PFSK-1 (cell line): ENCODE data around the gene RABGAP1L.

Source experiments
- FOXP2 ChIP-seq: optimal IDR thresholded peaks from 2 replicates; pipeline ENCODE3; 2011; ENCODE audit warnings: borderline replicate concordance, control low read depth, inconsistent platforms; ENCODE audit not compliant: insufficient read depth; ENCODE audit errors: extremely low read length, extremely low read depth
- POLR2AphosphoS5 ChIP-seq: IDR thresholded peaks from 2 replicates; pipeline ENCODE4 v1.6.1; 2012; ENCODE audit warnings: low read depth, mild to moderate bottlenecking, control low read depth, low read length, moderate library complexity
- SIN3A ChIP-seq: IDR thresholded peaks from 2 replicates; pipeline ENCODE4 v1.6.1; 2012; ENCODE audit warnings: mild to moderate bottlenecking, low read length, moderate library complexity, borderline replicate concordance; ENCODE audit not compliant: insufficient read depth
- TAF1 ChIP-seq: IDR thresholded peaks from 2 replicates; pipeline ENCODE4 v1.6.1; 2012; ENCODE audit warnings: low read length, control low read depth, borderline replicate concordance; ENCODE audit not compliant: insufficient read depth
- TF ChIP-seq, protein P1 (sequence below), 2 experiments: IDR thresholded peaks; 2 replicates each; pipeline versions ENCODE4 v1.6.1 to v1.8.0; 2011 to 2012; ENCODE audit warnings: low read depth in 2 of 2, low read length in 2 of 2, control low read depth in 1 of 2, inconsistent platforms in 1 of 2, mild to moderate bottlenecking in 1 of 2, moderate library complexity in 1 of 2; ENCODE audit not compliant: insufficient read depth in 1 of 2

RABGAP1L gene

GRCh38 chr1:174114788-174115448 is 44.4 kb upstream of the RABGAP1L start:
- TF ChIP-seq FOXP2 (no peak), POLR2AphosphoS5 (no peak), SIN3A (no peak), TAF1 (no peak)
- TF ChIP-seq, protein P1, sequence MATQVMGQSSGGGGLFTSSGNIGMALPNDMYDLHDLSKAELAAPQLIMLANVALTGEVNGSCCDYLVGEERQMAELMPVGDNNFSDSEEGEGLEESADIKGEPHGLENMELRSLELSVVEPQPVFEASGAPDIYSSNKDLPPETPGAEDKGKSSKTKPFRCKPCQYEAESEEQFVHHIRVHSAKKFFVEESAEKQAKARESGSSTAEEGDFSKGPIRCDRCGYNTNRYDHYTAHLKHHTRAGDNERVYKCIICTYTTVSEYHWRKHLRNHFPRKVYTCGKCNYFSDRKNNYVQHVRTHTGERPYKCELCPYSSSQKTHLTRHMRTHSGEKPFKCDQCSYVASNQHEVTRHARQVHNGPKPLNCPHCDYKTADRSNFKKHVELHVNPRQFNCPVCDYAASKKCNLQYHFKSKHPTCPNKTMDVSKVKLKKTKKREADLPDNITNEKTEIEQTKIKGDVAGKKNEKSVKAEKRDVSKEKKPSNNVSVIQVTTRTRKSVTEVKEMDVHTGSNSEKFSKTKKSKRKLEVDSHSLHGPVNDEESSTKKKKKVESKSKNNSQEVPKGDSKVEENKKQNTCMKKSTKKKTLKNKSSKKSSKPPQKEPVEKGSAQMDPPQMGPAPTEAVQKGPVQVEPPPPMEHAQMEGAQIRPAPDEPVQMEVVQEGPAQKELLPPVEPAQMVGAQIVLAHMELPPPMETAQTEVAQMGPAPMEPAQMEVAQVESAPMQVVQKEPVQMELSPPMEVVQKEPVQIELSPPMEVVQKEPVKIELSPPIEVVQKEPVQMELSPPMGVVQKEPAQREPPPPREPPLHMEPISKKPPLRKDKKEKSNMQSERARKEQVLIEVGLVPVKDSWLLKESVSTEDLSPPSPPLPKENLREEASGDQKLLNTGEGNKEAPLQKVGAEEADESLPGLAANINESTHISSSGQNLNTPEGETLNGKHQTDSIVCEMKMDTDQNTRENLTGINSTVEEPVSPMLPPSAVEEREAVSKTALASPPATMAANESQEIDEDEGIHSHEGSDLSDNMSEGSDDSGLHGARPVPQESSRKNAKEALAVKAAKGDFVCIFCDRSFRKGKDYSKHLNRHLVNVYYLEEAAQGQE (IDR thresholded peaks at IDR 0.05; ENCODE audit: insufficient read depth in 1 of 2, low read depth in 2 of 2, low read length in 2 of 2), result no peak

DNA sequence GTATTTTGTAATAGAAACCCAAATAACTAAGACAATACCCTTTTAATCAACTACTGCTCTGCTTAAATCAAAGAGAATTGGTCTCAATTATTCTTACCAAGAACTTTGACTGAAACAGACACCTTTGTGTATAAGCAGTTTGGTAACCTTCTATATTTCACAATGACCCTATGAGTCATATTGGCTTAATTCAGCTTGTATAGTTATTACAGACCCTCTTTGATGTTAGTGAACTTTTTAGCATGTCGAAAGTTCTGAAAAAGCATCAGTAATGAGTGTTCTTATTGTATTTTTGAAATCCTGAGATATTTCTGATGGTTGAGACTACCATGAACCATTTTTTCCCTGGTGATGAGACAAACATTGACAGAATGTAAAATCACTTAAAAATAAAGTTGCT is 43.3 kb upstream of the RABGAP1L start:
- no peak for TF ChIP-seq POLR2AphosphoS5
- TF ChIP-seq, protein P1 (IDR thresholded peaks at IDR 0.05; ENCODE audit: insufficient read depth in 1 of 2, low read depth in 2 of 2, low read length in 2 of 2), result no peak
- TF ChIP-seq TAF1, result no peak
- TF ChIP-seq SIN3A, result no peak
- TF ChIP-seq FOXP2, result no peak

DNA sequence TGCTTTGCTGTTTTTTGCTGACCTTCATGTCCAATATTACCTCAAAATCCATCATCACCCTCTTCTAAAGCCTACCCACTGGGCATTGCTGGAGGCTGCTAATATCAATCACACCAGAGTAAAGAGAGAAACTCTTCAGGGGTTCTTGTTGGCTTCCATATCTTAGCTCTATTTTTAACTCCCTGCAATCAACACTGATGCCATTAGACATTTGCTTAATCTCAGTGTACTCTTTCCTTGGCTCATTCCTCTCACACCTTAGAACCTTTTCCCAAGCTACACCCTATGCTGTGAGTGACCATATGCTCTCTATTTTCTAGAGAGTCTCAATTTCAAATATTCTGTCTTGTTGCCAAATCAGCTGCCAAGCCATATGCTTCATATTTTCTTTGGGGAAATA is 40.6 kb upstream of the RABGAP1L start:
- no peak for TF ChIP-seq TAF1
- no peak for TF ChIP-seq SIN3A
- TF ChIP-seq FOXP2, result no peak
- TF ChIP-seq POLR2AphosphoS5, result no peak
- TF ChIP-seq, protein P1 (IDR thresholded peaks at IDR 0.05; ENCODE audit: insufficient read depth in 1 of 2, low read depth in 2 of 2, low read length in 2 of 2), result no peak

DNA sequence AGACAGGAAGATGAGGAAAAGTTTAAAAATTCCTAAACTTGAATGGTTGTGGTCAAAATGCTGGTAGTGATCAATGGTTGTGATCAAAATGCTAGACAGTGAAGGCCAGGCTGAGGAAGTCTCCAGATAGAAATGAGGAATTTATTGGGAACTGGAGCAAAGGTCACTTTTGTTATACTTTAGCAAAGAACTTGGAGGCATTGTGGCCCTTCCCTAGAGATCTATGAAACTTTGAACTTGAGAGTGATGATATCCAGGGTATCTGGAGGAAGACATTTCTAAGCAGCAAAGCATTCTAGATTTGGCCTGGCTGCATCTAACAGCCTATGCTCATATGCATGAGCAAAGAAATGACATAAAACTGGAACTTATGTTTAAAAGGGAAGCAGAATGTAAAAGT is 35.5 kb upstream of the RABGAP1L start:
- TF ChIP-seq POLR2AphosphoS5 (no peak), SIN3A (no peak), FOXP2 (no peak), TAF1 (no peak)
- TF ChIP-seq, protein P1 (IDR thresholded peaks at IDR 0.05; ENCODE audit: insufficient read depth in 1 of 2, low read depth in 2 of 2, low read length in 2 of 2), result no peak
